ENCODE results near the gene GRM1. TPM values are rescaled to one million over a fixed set of nuclear protein-coding genes. Genes with fewer than 3 reads are reported as not detected.
A peak's percentile ranks its signal among the peaks of the same experiment; 100 is the strongest.

The GRM1 gene
- total RNA-seq, 6 donors from 2014 or later = 0.10 TPM; not detected in 5

GRCh38 chr6:146381486-146381885 is 352.6 kb downstream of the GRM1 start:
- DNase-seq (no peak), ATAC-seq (ENCODE audit: low FRiP score in 2 of 2) (no peak)
- Histone ChIP-seq H3K9me3 (no peaks in the 10 kb centered on the region), H3K36me3 (no peaks in the 10 kb centered on the region), H3K27me3 (no peaks in the 10 kb centered on the region), H3K27ac (no peak overlapping the region), H3K4me3 (no peak overlapping the region), H3K4me1 (no peaks in the 10 kb centered on the region)
- 83 to 90% methylated on average over 3 of the region's 3 CpGs for WGBS, 2 donors
- TF ChIP-seq CTCF (IDR thresholded peaks at IDR 0.05) (no peak), EP300 (IDR thresholded peaks at IDR 0.05) (no peak), POLR2AphosphoS5 (IDR thresholded peaks at IDR 0.05) (no peak), POLR2A (IDR thresholded peaks at IDR 0.05) (no peak)

GRCh38 chr6:146388736-146389364 is 360.0 kb downstream of the GRM1 start:
- H3K9me3 ChIP-seq = no peaks in the 10 kb centered on the region
- DNase-seq (no peak), ATAC-seq (ENCODE audit: low FRiP score in 2 of 2) (peak in 1 of 2 donors; percentile 23)
- H3K4me3 ChIP-seq = no peak overlapping the region
- H3K27ac ChIP-seq = no peak overlapping the region
- no peaks in the 10 kb centered on the region for H3K36me3 ChIP-seq
- 77 to 87% methylated on average over 3 of the region's 3 CpGs for WGBS, 2 donors
- H3K4me1 ChIP-seq = no peaks in the 10 kb centered on the region
- TF ChIP-seq POLR2AphosphoS5 (IDR thresholded peaks at IDR 0.05) (no peak), POLR2A (IDR thresholded peaks at IDR 0.05) (no peak), CTCF (IDR thresholded peaks at IDR 0.05) (no peak), EP300 (IDR thresholded peaks at IDR 0.05) (no peak)
- no peaks in the 10 kb centered on the region for H3K27me3 ChIP-seq

- ATAC-seq (ENCODE audit: low FRiP score in 2 of 2) (no peak), DNase-seq (no peak)
- no peaks in the 10 kb centered on the region for H3K9me3 ChIP-seq
- TF ChIP-seq CTCF (IDR thresholded peaks at IDR 0.05) (no peak), EP300 (IDR thresholded peaks at IDR 0.05) (no peak), POLR2A (IDR thresholded peaks at IDR 0.05) (no peak), POLR2AphosphoS5 (IDR thresholded peaks at IDR 0.05) (no peak)
- WGBS, 2 donors = 84 to 85% methylated on average over 4 of the region's 4 CpGs
- no peaks in the 10 kb centered on the region for H3K27me3 ChIP-seq
- no peak overlapping the region for H3K4me3 ChIP-seq
- no peak overlapping the region for H3K27ac ChIP-seq
- no peaks in the 10 kb centered on the region for H3K4me1 ChIP-seq
- no peaks in the 10 kb centered on the region for H3K36me3 ChIP-seq
Measured at GRCh38 chr6:146389740-146390139, 360.9 kb downstream of the GRM1 start.

GRCh38 chr6:146397638-146398037 is 368.8 kb downstream of the GRM1 start:
- Histone ChIP-seq H3K36me3 (no peaks in the 10 kb centered on the region), H3K4me3 (no peak overlapping the region), H3K27ac (no peak overlapping the region), H3K4me1 (no peaks in the 10 kb centered on the region), H3K27me3 (no peaks in the 10 kb centered on the region), H3K9me3 (no peaks in the 10 kb centered on the region)
- no peak for TF ChIP-seq POLR2AphosphoS5 (IDR thresholded peaks at IDR 0.05)
- TF ChIP-seq POLR2A (IDR thresholded peaks at IDR 0.05) = no peak
- no peak for TF ChIP-seq CTCF (IDR thresholded peaks at IDR 0.05)
- TF ChIP-seq EP300 (IDR thresholded peaks at IDR 0.05) = no peak
- ATAC-seq (ENCODE audit: low FRiP score in 2 of 2) (no peak), DNase-seq (no peak)
- WGBS, 2 donors = 91 to 95% methylated on average over 1 of the region's 1 CpG

- Histone ChIP-seq H3K4me1 (no peaks in the 10 kb centered on the region), H3K36me3 (no peaks in the 10 kb centered on the region), H3K27me3 (no peaks in the 10 kb centered on the region), H3K4me3 (no peak overlapping the region), H3K27ac (no peak overlapping the region), H3K9me3 (no peaks in the 10 kb centered on the region)
- no peak for DNase-seq
- no peak for TF ChIP-seq CTCF (IDR thresholded peaks at IDR 0.05)
- TF ChIP-seq POLR2AphosphoS5 (IDR thresholded peaks at IDR 0.05) = no peak
- no peak for TF ChIP-seq POLR2A (IDR thresholded peaks at IDR 0.05)
- no peak for TF ChIP-seq EP300 (IDR thresholded peaks at IDR 0.05)
- 87 to 93% methylated on average over 3 of the region's 3 CpGs for WGBS, 2 donors
- no peak for ATAC-seq (ENCODE audit: low FRiP score in 2 of 2)
Measured at GRCh38 chr6:146402476-146402875, 373.6 kb downstream of the GRM1 start.
